ENCODE data around the gene PCSK9.

Gene PCSK9

DNA sequence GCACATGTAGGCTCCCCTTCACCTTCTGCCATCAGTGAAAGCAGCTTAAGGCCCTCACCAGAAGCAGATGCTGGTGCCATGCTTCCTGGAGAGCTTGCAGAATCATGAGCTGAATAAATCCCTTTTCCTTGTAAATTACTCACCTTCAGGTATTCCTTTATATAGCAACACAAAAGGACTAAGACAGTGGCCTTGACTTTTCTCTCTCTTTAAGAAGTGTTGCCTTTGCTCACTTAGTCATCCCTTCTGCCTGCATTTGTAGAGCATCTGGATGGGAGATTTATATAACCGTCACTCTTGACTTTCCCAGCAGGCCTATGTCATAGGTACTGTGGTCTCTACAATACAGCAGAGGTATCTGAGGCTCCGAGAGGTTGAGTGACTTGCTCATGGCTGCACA is 3.7 kb downstream of the PCSK9 start:
- DNase-seq (ENCODE audit: low read depth in 1 of 2, low spot score in 1 of 2), result no peak

DNA sequence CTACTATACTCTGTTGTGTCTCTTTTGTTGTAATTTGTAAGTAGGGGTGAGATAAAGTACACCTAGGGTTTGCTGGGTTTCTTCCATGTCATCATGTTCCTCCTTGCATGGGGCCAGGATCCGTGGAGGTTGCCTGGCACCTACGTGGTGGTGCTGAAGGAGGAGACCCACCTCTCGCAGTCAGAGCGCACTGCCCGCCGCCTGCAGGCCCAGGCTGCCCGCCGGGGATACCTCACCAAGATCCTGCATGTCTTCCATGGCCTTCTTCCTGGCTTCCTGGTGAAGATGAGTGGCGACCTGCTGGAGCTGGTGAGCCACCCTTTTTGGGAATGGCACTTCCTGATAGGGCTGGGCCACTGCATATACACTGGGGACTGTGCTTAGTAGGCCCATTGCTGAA is 4.4 kb downstream of the PCSK9 start:
- DNase-seq (ENCODE audit: low read depth in 1 of 2, low spot score in 1 of 2), result no peak

DNA sequence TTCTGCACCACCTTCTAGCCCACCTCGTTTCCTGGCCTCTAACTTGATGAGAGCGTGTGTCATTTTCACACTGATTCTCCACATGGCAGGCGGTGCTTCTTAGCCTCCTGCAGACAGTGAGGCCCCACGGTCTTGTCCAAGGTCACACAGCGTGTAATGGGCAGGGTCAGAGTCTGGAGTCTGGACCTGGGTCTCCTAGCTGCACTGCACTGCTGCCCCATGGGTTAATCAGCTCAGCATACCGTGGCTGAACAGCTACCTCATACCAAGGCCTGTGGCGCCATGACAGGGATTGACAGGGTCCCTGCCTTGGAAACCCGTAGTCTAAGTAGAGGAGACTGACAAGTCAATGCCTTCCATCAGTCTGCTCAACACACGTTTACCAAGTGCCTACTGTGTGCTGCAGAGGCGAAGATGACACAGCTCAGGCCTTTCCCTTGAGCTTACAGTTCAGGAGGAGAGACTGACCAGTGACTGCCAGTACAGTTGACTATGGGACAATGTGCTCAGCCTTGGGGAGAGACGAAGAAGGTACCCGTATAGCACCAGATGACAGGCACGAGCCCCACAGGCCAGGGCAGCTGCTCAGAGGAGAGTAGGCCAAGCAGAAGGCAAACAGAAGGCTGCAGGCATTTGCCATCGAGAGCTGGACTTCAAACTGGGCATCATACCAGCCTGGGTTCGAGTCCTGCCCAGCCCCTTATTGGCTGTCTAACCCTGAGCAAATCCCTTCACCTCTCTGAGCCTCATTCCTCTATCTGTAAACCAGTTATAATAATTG is 5.5 kb downstream of the PCSK9 start:
- DNase-seq (ENCODE audit: low read depth in 1 of 2, low spot score in 1 of 2), result no peak

DNA sequence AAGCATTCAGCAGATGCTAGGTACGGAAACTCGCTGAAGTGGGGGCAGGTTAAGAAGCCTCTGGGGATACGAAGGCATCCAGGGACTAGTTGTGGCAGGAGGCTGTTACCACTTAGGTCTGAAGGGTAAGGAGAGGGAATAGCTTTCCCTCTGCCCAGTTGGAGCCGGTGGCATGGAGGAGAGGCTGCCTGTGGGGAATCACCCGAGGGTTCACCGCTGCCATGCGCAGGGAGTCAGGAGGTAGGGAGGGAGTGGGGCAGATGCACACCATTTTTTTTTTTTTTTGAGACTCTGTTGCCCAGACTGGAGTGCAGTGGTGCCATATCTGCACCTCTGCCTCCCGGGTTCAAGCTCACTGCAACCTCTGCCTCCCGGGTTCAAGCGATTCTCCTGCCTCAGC is 6.1 kb downstream of the PCSK9 start:
- DNase-seq (ENCODE audit: low read depth in 1 of 2, low spot score in 1 of 2), result no peak

DNA sequence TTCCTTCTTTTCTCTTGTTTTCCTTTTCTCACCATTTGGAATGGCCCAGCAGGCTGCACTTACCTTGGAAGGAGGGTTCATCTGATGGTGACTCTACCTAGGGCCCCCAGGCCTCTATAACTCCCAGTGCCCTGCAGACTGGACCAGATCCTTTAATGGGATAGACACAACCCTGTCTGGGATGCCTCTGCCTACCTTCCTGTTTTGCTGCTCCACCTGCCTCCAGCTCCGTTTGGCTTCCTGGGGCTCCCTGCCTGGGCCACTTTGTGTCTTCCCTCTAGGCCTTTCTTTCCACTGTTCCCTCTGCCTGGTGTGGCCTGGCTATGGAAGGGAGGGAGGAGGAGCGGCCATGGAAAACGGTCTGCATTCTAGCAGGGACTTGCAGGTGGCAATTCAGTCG is 7.5 kb downstream of the PCSK9 start:
- no peak for DNase-seq (ENCODE audit: low read depth in 1 of 2, low spot score in 1 of 2)

DNA sequence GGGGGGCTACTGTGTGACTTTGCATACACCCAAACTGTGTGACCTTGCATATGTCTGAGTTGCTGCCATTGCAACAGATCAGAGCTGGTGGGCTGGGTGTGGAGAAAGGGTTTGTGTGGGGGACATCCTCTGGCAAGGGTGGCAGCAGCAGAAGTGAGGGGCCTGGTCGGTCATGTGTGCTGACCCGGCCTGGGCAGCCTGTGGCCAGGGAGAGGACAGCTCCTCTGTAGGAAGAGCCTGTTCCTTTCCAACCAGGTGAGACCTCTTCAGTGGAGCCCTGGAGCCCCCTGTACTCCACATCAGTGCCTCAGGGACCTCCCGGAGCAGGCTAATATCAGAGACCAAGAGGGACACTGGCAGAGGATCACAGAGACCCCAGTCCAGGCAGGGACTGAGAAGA is 8.3 kb downstream of the PCSK9 start:
- no peak for DNase-seq (ENCODE audit: low read depth in 1 of 2, low spot score in 1 of 2)

DNA sequence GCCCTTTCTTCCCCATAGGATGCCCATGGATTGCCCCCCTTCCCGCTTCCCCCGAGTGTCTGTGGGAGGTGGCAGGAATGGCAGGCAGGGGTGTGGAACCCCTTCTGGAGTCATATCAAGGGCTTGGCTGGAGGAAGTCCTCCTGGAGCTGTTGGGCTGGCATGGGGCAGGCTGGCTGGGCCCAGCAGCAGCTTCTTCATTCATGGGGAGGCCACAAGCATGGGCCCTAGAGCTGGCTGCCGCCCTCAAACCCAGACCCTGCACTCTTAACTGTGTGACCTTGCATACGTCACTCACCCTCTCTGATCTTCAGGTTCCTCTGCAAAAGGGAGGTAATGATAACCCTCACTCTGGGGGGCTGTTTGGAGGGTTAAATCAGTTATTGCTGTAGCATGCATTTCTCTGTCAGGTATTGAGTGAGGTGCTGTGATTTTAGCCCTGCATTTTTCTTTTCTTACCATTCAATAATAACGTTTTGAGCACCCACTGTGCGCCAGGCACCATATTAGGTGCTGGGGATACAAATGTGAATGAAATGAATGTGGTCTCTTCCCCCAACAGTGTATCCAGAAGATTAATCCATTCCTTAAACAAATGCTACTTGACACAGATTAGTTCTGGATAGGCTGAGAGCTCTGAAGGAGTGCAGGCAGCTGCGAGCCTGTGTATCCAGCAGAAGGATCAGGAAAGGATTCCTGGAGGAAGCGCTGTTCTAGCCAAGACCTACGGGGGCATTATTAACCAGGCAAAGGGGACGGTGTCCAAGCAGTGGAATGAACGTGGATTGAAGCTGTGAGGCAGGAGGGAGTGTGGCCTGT is 9.3 kb downstream of the PCSK9 start:
- no peak for DNase-seq (ENCODE audit: low read depth in 1 of 2, low spot score in 1 of 2)

DNA sequence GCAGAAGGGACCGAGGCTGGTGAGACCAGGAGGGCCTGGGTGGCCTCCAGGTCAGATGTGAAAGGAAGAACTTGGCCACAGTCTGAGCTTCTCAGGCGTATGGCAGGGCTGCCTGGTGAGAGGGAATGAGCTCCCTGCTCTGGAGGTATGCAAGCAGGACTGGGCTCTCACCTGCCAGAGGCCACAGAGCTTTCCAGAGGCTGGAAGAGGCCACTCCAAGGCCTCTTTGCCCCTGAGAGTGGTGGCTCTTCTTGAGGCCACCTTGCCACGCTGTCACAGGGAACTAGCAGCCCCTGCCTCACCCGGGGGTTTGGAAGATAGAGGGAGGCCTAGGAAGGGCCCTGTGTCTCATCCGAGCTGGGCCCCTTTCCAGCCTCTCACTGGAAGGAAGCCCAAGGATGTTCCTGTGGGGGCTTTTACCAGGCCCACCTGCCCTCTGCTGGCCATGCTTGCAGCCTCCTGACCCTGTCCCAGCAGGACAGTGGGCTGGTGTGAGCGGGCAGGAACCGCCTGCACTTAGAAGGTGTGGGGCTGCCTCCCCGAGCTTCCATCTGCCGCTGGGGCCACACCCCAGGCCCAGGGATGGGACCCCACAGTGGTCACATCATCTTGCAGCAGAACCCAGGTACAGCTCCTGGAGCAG is 10.0 kb downstream of the PCSK9 start:
- no peak for DNase-seq (ENCODE audit: low read depth in 1 of 2, low spot score in 1 of 2)

DNA sequence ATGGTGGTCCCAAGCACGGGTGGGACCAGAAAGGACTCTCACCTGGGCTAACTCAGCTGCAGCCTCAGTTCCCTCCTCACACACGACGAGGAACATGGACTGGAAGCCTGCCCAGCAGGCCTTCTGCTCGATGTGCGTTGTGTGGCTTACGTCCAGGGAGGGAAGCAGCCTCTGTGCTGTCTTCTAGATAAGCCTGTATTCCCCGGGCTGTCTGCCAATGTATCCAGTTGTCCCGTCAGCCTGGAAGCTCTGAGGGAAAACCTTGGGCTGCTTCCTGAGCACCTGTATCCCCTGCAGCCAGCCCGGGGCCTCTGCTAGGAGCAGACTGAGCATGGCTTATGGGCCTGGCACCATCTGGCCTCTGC is 10.5 kb downstream of the PCSK9 start:
- no peak for DNase-seq (ENCODE audit: low read depth in 1 of 2, low spot score in 1 of 2)

DNA sequence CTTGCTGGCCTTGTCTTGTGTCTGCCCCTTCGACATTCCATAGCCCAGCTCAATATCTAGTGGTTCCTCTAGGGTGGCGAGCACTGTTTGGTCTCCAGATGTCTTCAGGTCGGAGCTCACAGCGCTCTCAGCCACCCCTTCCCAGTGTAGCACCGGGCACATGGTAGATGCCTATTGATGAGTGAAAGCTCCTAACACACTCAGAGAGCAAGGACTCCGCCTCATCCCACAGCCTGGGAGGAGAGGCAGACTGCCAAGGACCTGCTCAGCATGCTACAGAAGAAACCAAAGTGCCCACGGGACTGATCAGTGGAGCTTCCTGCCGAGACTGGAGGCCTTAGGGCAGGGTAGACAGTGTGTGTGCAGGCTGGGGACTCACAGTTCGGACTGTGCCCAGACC is 10.9 kb downstream of the PCSK9 start:
- no peak for DNase-seq (ENCODE audit: low read depth in 1 of 2, low spot score in 1 of 2)

DNA sequence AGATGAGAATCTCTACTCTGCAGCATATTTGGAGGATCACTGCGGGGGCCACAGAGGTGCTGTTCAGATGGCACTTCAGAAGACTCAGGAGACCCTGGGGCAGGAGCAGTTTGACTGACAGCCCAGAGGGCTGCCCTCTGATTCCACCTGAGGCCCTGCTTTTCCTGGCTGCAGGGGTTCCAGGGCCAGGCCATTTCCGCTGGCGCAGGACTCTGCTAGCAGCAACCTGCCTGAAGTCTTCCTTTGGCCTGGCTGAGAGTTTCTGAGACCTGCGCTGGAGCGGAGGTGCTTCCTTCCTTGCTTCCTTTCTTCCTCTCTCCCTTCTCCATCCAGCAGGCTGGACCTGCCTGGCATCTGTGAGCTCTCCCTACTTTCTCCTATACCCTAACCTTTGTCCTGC is 11.8 kb downstream of the PCSK9 start:
- no peak for DNase-seq (ENCODE audit: low read depth in 1 of 2, low spot score in 1 of 2)

DNA sequence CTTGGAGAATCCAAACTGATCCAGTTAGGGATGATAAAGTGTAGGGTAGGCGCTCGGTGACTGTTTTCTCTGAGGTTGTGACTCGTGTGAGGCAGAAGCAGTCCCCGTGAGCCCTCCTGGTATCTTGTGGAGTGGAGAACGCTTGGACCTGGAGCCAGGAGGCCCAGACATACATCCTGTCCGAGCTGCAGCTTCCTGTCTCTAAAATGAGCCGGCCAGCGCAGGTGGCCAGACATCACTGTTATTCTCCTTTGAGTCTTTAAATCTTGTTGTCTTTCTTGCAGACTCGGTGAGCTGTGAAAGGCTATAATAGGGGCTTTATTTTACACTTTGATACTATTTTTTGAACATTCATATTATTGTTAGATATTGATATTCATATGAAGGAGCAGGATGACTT is 12.3 kb downstream of the PCSK9 start:
- no peak for DNase-seq (ENCODE audit: low read depth in 1 of 2, low spot score in 1 of 2)

DNA sequence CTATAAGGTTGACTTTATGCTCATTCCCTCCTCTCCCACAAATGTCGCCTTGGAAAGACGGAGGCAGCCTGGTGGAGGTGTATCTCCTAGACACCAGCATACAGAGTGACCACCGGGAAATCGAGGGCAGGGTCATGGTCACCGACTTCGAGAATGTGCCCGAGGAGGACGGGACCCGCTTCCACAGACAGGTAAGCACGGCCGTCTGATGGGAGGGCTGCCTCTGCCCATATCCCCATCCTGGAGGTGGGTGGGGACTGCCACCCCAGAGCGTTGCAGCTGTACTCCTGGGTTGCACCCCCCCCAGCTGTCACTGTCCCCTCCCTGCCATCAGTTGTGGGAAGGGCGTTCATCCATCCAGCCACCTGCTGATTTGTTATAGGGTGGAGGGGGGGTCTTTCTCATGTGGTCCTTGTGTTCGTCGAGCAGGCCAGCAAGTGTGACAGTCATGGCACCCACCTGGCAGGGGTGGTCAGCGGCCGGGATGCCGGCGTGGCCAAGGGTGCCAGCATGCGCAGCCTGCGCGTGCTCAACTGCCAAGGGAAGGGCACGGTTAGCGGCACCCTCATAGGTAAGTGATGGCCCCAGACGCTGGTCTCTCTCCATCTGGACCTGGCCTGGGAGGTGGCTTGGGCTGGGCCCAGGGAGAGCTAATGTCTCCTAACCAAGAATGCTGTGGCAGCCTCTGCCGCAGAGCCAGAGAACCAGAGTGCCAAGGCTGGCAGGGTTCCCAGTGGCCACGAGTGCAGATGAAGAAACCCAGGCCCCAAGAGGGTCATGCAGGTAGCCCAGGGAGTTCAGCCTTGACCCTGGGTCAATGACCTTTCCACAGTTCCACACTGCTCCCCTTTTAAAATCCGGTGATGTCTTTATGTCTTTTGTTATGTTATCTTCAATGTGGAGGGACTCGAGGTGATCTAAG is 13.1 kb downstream of the PCSK9 start:
- no peak for DNase-seq (ENCODE audit: low read depth in 1 of 2, low spot score in 1 of 2)

DNA sequence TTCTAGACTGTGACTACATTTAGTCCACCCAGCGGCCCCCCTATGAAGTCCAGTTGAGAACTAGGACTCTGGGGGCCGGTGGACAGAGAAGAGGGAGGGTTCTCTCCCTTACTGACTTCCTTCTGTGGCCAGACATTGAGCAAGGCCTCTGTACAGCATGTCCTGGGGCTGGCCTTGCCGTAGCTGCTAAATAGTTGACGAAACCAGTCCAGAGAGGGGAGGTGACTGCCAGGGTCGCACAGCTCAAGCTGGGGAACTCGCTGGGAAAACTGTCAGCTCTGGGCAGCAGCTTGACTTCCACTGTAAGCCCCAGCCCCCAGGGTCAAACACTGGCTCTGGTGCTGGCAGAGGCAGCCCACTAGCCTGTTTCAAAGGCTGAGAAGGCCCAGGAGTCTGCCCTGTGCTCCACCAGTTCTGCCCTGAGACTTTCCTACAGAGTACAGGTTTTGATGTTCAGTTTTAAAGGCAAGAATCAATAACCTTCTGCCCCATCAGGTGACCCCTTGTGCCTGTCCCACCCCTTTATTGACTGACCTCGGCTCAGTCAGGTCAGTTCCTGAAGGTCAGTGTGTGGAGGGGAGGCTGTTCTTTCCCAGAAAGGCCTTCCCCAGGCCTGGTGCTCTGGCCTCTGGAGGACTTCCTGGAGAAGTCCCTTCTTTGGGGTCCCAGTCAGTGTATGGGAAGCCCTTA is 14.1 kb downstream of the PCSK9 start:
- no peak for DNase-seq (ENCODE audit: low read depth in 1 of 2, low spot score in 1 of 2)

DNA sequence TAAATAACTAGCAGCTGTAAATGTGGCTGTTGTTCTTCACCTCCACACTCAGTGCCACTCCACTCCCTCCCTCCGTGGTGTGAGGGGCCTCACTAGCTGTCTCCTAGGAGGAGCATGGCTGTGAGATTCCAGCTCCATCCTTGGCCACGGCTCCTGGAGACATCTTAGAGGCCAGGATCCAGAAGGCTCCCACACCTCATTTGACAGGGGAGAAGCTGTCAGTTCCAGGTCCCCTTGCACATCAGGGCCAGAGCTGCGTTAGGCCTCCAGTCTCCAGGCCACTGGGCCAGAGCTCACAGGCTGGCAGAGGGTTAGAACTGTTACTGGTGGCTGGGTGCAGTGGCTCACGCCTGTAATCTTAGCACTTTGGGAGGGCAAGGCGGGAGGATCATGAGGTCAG is 15.0 kb downstream of the PCSK9 start:
- no peak for DNase-seq (ENCODE audit: low read depth in 1 of 2, low spot score in 1 of 2)

DNA sequence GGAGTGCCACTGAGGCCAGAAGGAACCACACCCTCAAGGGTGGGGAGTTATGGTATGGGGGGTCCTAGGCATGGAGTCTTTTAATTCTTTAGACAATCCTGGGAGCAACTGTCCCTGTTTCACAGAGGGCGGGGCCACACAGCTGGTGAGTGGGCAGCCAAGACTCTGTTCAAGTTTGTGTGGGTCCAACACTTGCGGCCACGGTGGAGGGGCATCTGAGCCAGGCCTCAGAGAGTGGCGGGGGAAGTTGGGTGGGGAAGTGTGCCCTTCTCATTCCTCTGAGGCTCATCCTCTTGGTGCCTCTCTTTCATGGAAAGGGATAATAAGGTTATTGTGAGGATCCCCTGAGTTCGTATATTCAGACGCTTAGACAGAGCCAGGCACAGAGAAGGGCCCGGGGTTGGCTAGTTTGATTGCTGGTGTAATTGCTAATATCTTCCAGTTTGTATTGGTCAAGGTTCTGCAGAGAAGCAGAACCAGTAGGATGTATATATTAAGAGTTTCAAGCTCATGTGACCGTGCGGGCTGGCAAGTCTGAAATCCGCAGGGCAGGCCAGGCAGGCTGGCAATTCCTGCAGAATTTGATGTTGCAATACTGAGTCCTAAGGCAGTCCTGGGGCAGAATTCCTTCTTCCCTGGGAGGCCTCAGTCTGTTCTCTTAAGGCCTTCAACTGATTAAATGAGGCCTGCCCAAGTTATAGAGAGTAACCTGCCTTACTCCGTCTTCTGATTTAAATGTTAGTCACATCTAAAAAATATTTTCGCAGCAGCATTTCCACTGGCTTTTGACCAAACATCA is 15.9 kb downstream of the PCSK9 start:
- no peak for DNase-seq (ENCODE audit: low read depth in 1 of 2, low spot score in 1 of 2)

DNA sequence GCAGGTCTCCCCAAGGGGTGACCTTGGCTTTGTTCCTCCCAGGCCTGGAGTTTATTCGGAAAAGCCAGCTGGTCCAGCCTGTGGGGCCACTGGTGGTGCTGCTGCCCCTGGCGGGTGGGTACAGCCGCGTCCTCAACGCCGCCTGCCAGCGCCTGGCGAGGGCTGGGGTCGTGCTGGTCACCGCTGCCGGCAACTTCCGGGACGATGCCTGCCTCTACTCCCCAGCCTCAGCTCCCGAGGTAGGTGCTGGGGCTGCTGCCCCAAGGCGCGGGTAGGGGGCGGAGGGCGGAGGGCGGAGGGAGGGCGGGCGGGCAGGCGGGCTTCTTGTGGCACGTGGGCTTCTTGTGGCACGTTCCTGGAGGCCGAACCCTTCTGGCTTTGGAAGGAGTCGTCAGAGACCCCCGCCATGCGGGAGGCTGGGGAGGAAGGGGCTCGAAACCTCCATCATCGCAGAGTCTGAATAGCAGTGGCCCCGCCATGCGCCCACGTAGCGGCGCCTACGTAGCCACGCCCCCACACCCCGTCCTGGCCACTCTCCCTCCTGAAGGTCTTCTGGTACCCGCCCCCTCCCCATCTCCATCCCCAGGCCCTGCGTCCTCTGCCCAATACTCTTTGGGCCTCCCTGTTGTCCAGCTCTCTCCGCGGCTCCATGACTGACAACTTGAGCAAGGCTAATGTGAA is 16.7 kb downstream of the PCSK9 start:
- DNase-seq (ENCODE audit: low read depth in 1 of 2, low spot score in 1 of 2), result no peak

DNA sequence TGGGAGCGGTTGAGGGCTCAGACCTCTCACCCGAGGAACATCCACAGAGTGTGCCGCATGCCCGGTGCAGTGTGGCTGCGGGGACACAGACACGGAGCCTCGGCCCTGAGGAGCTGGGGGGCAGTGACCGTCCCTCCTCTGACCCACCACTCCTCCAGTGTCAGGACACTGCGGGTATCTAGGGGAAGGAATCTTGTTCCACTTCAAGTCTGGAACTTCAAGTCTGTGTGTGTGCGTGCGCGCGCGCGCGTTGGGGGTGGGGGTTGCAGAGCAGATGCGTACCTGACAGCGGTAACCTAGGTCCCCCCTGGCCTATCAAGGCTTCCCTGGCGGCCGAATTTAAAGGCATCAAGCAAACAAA is 17.3 kb downstream of the PCSK9 start:
- DNase-seq (ENCODE audit: low read depth in 1 of 2, low spot score in 1 of 2), result no peak

DNA sequence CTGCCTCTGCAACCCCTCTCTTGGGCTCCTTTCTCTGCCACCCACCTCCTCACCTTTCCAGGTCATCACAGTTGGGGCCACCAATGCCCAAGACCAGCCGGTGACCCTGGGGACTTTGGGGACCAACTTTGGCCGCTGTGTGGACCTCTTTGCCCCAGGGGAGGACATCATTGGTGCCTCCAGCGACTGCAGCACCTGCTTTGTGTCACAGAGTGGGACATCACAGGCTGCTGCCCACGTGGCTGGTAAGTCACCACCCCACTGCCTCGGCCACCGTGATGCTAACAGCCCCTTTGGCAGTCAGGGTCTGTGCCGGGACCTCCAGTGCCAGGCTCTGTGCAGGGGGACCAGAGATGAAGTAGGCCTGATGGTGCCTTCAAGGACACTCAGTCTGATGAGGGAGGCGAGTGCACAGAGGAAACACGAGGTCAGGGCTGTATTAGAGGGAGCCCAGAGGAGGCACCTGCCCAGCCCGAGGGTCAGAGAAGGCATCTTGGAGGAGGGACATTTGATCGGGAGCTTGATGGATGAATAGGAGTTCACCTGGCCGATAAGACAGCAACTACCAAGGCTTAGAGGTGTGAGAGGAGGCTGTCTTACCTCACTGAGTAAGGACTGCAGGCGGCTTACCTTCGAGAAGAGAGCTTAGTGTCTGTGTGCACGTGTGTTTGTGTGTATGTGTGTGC is 18.1 kb downstream of the PCSK9 start:
- DNase-seq (ENCODE audit: low read depth in 1 of 2, low spot score in 1 of 2), result no peak

Data from stimulated activated CD4-positive, alpha-beta T cell treated with anti-CD3 and anti-CD28 coated beads, Interleukin-15, amount 100 ng/mL, for 1 hour (primary cell).